Hepatocyte (in vitro differentiated cells): ENCODE data around the gene FAM20C. TPM values are rescaled to one million over a fixed set of nuclear protein-coding genes. Genes with fewer than 3 reads are reported as not detected.

Experiments used
- DNase-seq: peaks from one replicate; pipeline ENCODE4 v3.0.0-alpha.2; 2016; ENCODE audit warnings: low spot score
- H2AFZ ChIP-seq: fragments of 200-600 bp; sonication (generic); 2 replicates; pipeline ENCODE4 v1.6.0; 2016; ENCODE audit warnings: antibody characterized with exemption, mild to moderate bottlenecking
- H3K27ac ChIP-seq: fragments of 200-600 bp; sonication (generic); 2 replicates; pipeline ENCODE4 v1.5.1; 2016; ENCODE audit warnings: mild to moderate bottlenecking
- H3K27me3 ChIP-seq: fragments of 200-600 bp; sonication (generic); 2 replicates; pipeline ENCODE4 v1.6.1; 2016
- H3K36me3 ChIP-seq: fragments of 200-600 bp; sonication (generic); replicated peaks from 2 replicates; pipeline ENCODE4 v1.5.1; 2016; ENCODE audit warnings: low read depth; ENCODE audit not compliant: insufficient read depth
- H3K4me1 ChIP-seq: fragments of 200-600 bp; sonication (generic); 2 replicates; pipeline ENCODE4 v1.5.1; 2016; ENCODE audit warnings: mild to moderate bottlenecking, moderate library complexity; ENCODE audit not compliant: insufficient read depth
- H3K4me2 ChIP-seq: fragments of 200-600 bp; sonication (generic); 2 replicates; pipeline ENCODE4 v1.6.0; 2016
- H3K4me3 ChIP-seq: fragments of 200-600 bp; sonication (generic); 2 replicates; pipeline ENCODE4 v1.5.1; 2016; ENCODE audit warnings: mild to moderate bottlenecking
- H3K79me2 ChIP-seq: fragments of 200-600 bp; sonication (generic); 2 replicates; pipeline ENCODE4 v1.6.0; 2017; ENCODE audit warnings: mild to moderate bottlenecking
- H3K9me2 ChIP-seq: fragments of 200-600 bp; sonication (generic); replicated peaks from 2 replicates; pipeline ENCODE4 v1.6.0; 2017; ENCODE audit warnings: mild to moderate bottlenecking; ENCODE audit not compliant: insufficient read depth
- H3K9me3 ChIP-seq: fragments of 200-600 bp; sonication (generic); 2 replicates; pipeline ENCODE4 v1.5.1; 2016; ENCODE audit warnings: low read depth, mild to moderate bottlenecking
- H4K20me1 ChIP-seq: fragments of 200-600 bp; sonication (generic); 2 replicates; pipeline ENCODE4 v1.6.0; 2016; ENCODE audit warnings: mild to moderate bottlenecking; ENCODE audit not compliant: insufficient read depth, poor library complexity, severe bottlenecking
- EZH2 ChIP-seq: fragments of 200-600 bp; sonication (generic); IDR thresholded peaks from 2 replicates; pipeline ENCODE4 v1.6.1; 2016; ENCODE audit warnings: antibody characterized with exemption, mild to moderate bottlenecking, borderline replicate concordance
- EZH2phosphoT487 ChIP-seq: fragments of 200-600 bp; sonication (generic); IDR thresholded peaks from one replicate; pipeline ENCODE4 v1.6.1; 2018; ENCODE audit warnings: antibody characterized with exemption, mild to moderate bottlenecking, low read depth, moderate library complexity; ENCODE audit not compliant: unreplicated experiment, severe bottlenecking
- WGBS: methylation state at CpG from one replicate; pipeline ENCODE4 v1.1.6; 2016; ENCODE audit warnings: low lambda C conversion rate; ENCODE audit errors: missing lambda C conversion rate; 5-methylcytosine and 5-hydroxymethylcytosine counted together
- polyA plus RNA-seq: library from polyadenylated mRNA; unstranded; fragments of >200 nt; fragmentation: Nextera tagmentation; extraction: Ambion mirVana; gene quantifications from 2 replicates; pipeline ENCODE4 v1.2.1, GENCODE V29; 2016
- total RNA-seq: library from RNA; depleted of rRNA; stranded (reverse); fragments of >200 nt; gene quantifications from 2 replicates; pipeline ENCODE4 v1.2.3, GENCODE V29; 2014
- TF ChIP-seq, protein P1 (sequence below): fragments of 200-600 bp; sonication (generic); IDR thresholded peaks from 2 replicates; pipeline ENCODE4 v1.5.1; 2016; ENCODE audit warnings: antibody characterized with exemption, mild to moderate bottlenecking; ENCODE audit not compliant: poor library complexity

FAM20C gene
- total and polyA plus RNA-seq, 2 experiments from 2014 or later, result 24.4 to 42.5 TPM

DNA sequence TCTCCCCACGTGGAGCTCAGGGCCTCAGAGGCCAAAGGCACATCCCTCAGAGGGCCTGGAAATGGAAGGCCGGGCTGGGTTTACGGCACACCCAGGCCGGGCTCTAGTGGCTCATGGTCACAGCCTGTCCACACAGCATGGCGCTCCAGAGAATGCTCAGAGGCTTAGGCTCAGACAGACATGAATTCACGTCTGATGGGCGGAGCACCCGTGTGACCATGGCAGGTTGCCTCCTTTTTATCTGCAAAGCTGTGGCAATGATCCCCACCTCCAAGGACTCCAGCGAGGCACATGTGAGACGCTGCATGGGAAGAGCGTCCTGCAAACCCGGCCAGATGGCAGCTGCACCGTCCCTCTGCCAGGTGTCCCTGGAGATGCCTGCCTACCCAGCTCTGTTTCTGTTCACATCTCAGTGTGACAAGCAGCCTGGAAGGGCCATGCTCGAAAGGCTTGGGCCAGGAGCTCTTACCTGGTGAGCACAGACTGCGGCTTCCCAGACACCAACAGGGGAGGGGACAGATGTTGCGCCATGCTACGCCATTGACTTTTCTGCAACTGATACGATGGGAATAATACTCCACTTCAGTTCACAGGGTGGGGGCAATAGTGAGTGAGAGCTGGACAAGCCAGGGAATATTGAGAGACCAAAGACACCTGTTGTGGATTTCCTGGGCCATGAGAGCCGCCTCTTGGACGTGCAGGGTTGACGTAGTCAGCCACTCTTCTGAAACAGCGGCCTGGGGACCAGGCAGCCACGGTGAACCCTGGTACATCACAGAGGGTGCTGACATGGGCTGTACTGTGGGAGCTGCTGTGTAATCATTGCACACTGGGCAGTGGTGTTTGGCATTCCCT lies 34.4 kb upstream of the FAM20C start:
- Histone ChIP-seq H3K27me3 (no peaks in the 10 kb centered on the region), H3K4me3 (no peak overlapping the region), H3K9me2 (no peaks in the 10 kb centered on the region), H3K27ac (no peak overlapping the region), H2AFZ (no peak overlapping the region), H3K9me3 (no peaks in the 10 kb centered on the region), H3K4me2 (no peak overlapping the region), H3K4me1 (peaks cover 8% of the 10 kb centered on the region), H3K36me3 (no peaks in the 10 kb centered on the region), H3K79me2 (no peaks in the 10 kb centered on the region), H4K20me1 (no peaks in the 10 kb centered on the region)
- no peak for DNase-seq
- 93% methylated on average over 23 of the region's 23 CpGs for WGBS
- TF ChIP-seq, protein P1, sequence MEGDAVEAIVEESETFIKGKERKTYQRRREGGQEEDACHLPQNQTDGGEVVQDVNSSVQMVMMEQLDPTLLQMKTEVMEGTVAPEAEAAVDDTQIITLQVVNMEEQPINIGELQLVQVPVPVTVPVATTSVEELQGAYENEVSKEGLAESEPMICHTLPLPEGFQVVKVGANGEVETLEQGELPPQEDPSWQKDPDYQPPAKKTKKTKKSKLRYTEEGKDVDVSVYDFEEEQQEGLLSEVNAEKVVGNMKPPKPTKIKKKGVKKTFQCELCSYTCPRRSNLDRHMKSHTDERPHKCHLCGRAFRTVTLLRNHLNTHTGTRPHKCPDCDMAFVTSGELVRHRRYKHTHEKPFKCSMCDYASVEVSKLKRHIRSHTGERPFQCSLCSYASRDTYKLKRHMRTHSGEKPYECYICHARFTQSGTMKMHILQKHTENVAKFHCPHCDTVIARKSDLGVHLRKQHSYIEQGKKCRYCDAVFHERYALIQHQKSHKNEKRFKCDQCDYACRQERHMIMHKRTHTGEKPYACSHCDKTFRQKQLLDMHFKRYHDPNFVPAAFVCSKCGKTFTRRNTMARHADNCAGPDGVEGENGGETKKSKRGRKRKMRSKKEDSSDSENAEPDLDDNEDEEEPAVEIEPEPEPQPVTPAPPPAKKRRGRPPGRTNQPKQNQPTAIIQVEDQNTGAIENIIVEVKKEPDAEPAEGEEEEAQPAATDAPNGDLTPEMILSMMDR, result no peak
- TF ChIP-seq EZH2phosphoT487 (no peak), EZH2 (no peak)

DNA sequence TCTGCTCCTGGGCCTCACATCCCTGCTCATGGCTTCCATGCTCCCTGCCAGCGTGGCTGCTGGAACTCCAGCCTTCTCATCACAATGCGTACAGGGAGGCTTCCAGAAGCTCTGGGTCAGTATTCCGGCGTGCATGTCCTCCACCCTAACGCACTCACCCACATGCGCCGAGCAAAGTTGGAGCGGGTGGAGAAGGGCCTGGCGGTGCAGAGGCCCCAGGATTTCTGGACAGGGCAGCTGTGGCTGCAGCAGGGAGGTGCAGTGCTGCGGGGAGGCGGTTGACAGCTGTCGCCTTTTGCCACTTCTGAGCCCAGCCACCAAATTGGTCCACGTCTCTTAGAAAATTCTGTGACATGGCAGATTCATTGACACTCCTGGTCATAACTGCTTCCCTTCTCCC lies 33.6 kb upstream of the FAM20C start:
- Histone ChIP-seq H2AFZ (no peak overlapping the region), H3K9me2 (no peaks in the 10 kb centered on the region), H3K4me1 (peaks cover 9% of the 10 kb centered on the region), H3K36me3 (no peaks in the 10 kb centered on the region), H4K20me1 (no peaks in the 10 kb centered on the region), H3K27me3 (no peaks in the 10 kb centered on the region), H3K79me2 (no peaks in the 10 kb centered on the region), H3K9me3 (no peaks in the 10 kb centered on the region), H3K4me3 (no peak overlapping the region), H3K4me2 (no peak overlapping the region), H3K27ac (no peak overlapping the region)
- 91% methylated on average over 13 of the region's 13 CpGs for WGBS
- TF ChIP-seq, protein P1, result no peak
- no peak for TF ChIP-seq EZH2
- TF ChIP-seq EZH2phosphoT487, result no peak
- no peak for DNase-seq

DNA sequence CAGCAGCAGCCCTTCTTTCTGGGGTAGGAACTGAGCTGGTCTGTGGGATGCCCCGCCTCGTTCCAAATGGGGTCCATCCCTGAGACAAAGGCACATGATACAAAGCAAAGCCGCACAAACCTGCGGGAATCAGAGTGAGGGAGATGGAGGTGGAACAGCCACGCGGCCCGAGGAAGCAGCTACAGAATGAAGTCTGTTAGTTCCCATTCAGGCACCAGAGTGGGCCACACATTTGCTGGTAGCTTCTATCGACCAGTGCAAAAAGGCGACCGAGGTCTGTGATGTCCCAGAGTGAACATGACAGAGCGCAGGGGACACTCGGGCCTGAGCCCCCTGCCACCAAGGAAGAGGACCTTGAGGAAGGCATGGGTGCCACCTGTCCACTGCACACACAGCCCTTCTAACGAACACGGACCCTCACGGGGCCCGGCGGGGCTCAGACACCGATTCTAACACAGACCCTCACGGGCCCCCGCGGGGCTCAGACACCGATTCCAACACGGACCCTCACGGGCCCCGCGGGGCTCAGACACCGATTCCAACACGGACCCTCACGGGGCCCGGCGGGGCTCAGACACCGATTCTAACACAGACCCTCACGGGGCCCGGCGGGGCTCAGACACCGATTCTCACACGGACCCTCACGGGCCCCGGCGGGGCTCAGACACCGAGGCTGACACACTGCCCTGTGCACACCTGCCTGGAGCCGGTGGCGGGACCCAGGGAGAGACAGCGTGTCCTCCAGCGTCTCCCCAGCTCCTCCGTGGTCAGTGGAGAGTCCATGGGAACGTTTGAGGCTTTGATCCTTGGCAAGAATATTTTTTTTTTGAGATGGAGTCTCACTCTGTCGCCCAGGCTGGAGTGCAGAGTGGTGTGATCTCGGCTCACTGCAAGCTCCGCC lies 32.8 kb upstream of the FAM20C start:
- Histone ChIP-seq H3K4me3 (no peak overlapping the region), H3K27ac (no peak overlapping the region), H3K27me3 (no peaks in the 10 kb centered on the region), H3K79me2 (no peaks in the 10 kb centered on the region), H3K4me2 (no peak overlapping the region), H3K4me1 (peaks cover 17% of the 10 kb centered on the region), H3K9me3 (no peaks in the 10 kb centered on the region), H2AFZ (no peak overlapping the region), H4K20me1 (no peaks in the 10 kb centered on the region), H3K36me3 (no peaks in the 10 kb centered on the region), H3K9me2 (no peaks in the 10 kb centered on the region)
- TF ChIP-seq EZH2 (no peak), EZH2phosphoT487 (no peak)
- TF ChIP-seq, protein P1, result no peak
- 91% methylated on average over 36 of the region's 50 CpGs for WGBS
- peak; percentile 49 for DNase-seq
